ENCODE measurements around the gene LRRTM4.

DNA sequence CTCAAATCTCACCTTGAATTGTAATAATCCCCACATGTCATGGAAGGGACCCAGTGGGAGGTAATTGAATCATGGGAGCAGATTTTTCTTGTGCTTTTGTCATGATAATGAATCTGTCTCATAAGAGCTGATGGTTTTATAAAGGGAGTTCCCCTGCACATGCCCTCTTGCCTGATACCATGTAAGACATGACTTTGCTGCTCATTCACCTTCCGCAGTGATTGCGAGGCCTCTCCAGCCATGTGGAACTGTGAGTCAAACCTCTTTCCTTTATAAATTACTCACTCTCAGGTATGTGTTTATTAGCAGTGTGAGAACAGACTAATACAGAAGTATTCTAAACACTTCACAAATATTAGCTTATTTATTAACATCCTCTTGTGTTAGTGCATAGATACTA lies 516.7 kb downstream of the LRRTM4 start:
- TF ChIP-seq, protein P1, sequence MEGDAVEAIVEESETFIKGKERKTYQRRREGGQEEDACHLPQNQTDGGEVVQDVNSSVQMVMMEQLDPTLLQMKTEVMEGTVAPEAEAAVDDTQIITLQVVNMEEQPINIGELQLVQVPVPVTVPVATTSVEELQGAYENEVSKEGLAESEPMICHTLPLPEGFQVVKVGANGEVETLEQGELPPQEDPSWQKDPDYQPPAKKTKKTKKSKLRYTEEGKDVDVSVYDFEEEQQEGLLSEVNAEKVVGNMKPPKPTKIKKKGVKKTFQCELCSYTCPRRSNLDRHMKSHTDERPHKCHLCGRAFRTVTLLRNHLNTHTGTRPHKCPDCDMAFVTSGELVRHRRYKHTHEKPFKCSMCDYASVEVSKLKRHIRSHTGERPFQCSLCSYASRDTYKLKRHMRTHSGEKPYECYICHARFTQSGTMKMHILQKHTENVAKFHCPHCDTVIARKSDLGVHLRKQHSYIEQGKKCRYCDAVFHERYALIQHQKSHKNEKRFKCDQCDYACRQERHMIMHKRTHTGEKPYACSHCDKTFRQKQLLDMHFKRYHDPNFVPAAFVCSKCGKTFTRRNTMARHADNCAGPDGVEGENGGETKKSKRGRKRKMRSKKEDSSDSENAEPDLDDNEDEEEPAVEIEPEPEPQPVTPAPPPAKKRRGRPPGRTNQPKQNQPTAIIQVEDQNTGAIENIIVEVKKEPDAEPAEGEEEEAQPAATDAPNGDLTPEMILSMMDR (IDR thresholded peaks at IDR 0.05 in 4 of 5, conservative IDR thresholded peaks at IDR 0.05 in 1 of 5): no peak
- no peak for TF ChIP-seq POLR2A (IDR thresholded peaks at IDR 0.05)

Measured in gastrocnemius medialis (tissue), 4 donors.